Left renal cortex interstitium (tissue), 4 donors: ENCODE results near the gene RPL27A. TPM values are rescaled to one million over a fixed set of nuclear protein-coding genes. Genes with fewer than 3 reads are reported as not detected.

ENCODE experiments used
- polyA plus RNA-seq, 4 donors: library from polyadenylated mRNA; unstranded; fragments of 120-200 nt; gene quantifications; one replicate each; pipeline ENCODE4 v1.2.1, GENCODE V29; 2013; ENCODE audit not compliant: insufficient read length in 4 of 4

RPL27A gene
- polyA plus RNA-seq, 4 donors, result 1,860 to 2,614 (median 2,200) TPM

Other genes with a start within 250 kb of the RPL27A start
- 10 to 100 TPM; 27.0 to 32.6 (median 30.5) TPM for gene STK33, start 88.6 kb upstream of the RPL27A start, polyA plus RNA-seq
- 10 to 100 TPM in 1 of 4 donors, 1 to 10 TPM in 3; 2.9 to 13.1 (median 8.6) TPM for gene TRIM66, start 127 bp upstream of the RPL27A start, polyA plus RNA-seq
- 10 to 100 TPM; 18.8 to 24.2 (median 21.6) TPM for gene AKIP1, start 228.4 kb downstream of the RPL27A start, polyA plus RNA-seq